Ectodermal cell (in vitro differentiated cells): ENCODE data around the gene LARGE1. TPM values are rescaled to one million over a fixed set of nuclear protein-coding genes. Genes with fewer than 3 reads are reported as not detected.

Source experiments
- H3K27ac ChIP-seq: 2 replicates; pipeline ENCODE4 v1.7.0; 2013; ENCODE audit warnings: mild to moderate bottlenecking, low read depth, low read length; ENCODE audit not compliant: insufficient read depth, poor library complexity, severe bottlenecking
- H3K27me3 ChIP-seq: 2 replicates; pipeline ENCODE4 v1.7.0; 2013; ENCODE audit warnings: mild to moderate bottlenecking, low read length; ENCODE audit not compliant: insufficient read depth, control insufficient read depth, poor library complexity, severe bottlenecking
- H3K36me3 ChIP-seq: one replicate; pipeline ENCODE4 v1.7.0; 2013; ENCODE audit warnings: low read length; ENCODE audit not compliant: control insufficient read depth, insufficient read depth
- H3K4me1 ChIP-seq: one replicate; pipeline ENCODE4 v1.7.0; 2013; ENCODE audit warnings: low read length; ENCODE audit not compliant: control insufficient read depth, insufficient read depth
- H3K4me3 ChIP-seq: 2 replicates; pipeline ENCODE4 v1.7.0; 2013; ENCODE audit warnings: low read depth, low read length, control low read depth; ENCODE audit not compliant: insufficient read depth
- H3K9me3 ChIP-seq: 2 replicates; pipeline ENCODE4 v1.7.0; 2013; ENCODE audit warnings: mild to moderate bottlenecking, low read length, moderate library complexity; ENCODE audit not compliant: control insufficient read depth
- WGBS, 2 experiments: methylation state at CpG; one replicate each; pipeline ENCODE4 v1.1.7; 2013; ENCODE audit warnings: missing lambda C conversion rate in 2 of 2; 5-methylcytosine and 5-hydroxymethylcytosine counted together
- polyA plus RNA-seq, 4 experiments: library from polyadenylated mRNA; stranded (reverse); fragments of 50-300 nt; gene quantifications; one replicate each; pipeline ENCODE4 v1.2.3, GENCODE V29; 2013

LARGE1 gene
- polyA plus RNA-seq (2013, experiment 1 of 4), result 32.7 TPM
- polyA plus RNA-seq (2013, experiment 2 of 4), result 33.8 TPM
- polyA plus RNA-seq (2013, experiment 3 of 4), result 25.0 TPM
- 28.8 TPM for polyA plus RNA-seq (2013, experiment 4 of 4)

DNA sequence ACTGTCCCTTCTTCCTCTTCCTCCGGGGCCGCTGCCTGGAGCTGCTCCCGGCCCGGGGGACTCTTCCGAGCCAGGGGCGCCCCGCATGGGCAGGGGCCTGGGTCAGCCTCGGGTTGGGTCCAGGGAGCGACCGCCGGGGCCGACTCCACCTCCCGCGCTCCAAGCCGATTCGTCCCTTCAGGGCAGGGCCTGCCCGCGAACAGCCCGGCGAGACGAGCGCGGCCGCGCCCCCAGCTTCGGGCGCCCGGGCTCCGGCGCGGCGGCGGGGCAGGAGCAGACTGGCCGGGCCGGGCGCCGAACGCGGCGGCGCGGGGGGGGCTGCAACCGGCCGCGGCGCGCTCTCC, at the start of gene LARGE1:
Gene LARGE1, minus strand, starts transcription at position 280 of the 344 bp plus-strand sequence.
- Histone ChIP-seq H3K9me3 (no peaks in the 10 kb centered on the region), H3K4me3 (peak within 1 kb of the TSS; percentile 77), H3K36me3 (no peaks in the 10 kb centered on the region), H3K4me1 (peaks cover 23% of the 10 kb centered on the region), H3K27ac (peak within 1 kb of the TSS; percentile 58), H3K27me3 (peaks cover 13% of the 10 kb centered on the region)
- WGBS, 2 experiments, result 0% methylated on average over 47 of the region's 47 CpGs

GRCh38 chr22:33969045-33969444, 48.8 kb upstream of the LARGE1 start:
- Histone ChIP-seq H3K27ac (no peak overlapping the region), H3K4me1 (peaks cover 12% of the 10 kb centered on the region), H3K27me3 (no peaks in the 10 kb centered on the region), H3K36me3 (no peaks in the 10 kb centered on the region), H3K4me3 (no peak overlapping the region), H3K9me3 (no peaks in the 10 kb centered on the region)

- no peak overlapping the region for H3K4me3 ChIP-seq
- 95 to 100% methylated on average over 1 of the region's 1 CpG for WGBS, 2 experiments
Observed at GRCh38 chr22:33964121-33964520, 43.8 kb upstream of the LARGE1 start.

DNA sequence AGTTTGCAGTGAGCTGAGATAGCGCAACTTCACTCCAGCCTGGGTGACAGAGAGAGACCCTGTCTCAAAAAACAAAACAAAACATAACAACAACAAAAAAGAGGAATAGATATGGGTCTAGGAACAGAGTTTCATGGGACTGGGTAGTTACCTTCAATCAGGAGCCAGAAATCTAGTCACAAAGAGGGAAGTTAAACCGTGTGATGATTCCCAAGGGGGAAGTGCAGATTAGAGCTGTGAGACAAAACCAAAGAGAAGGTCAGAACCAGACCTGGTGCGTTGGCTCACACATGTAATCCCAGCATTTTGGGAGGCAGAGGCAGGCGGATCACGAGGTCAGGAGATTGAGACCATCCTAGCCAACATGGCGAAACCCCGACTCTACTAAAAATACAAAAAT, 42.1 kb upstream of the LARGE1 start:
- Histone ChIP-seq H3K27ac (no peak overlapping the region), H3K4me3 (no peak overlapping the region)
- WGBS, 2 experiments, result 90 to 95% methylated on average over 7 of the region's 7 CpGs

More at GRCh38 chr22:33964121-33964520, 43.8 kb upstream of the LARGE1 start:
- H3K36me3 ChIP-seq, result no peaks in the 10 kb centered on the region
- no peaks in the 10 kb centered on the region for H3K4me1 ChIP-seq
- no peaks in the 10 kb centered on the region for H3K27me3 ChIP-seq
- no peaks in the 10 kb centered on the region for H3K9me3 ChIP-seq
- no peak overlapping the region for H3K27ac ChIP-seq

GRCh38 chr22:33958741-33959140, 38.5 kb upstream of the LARGE1 start:
- Histone ChIP-seq H3K4me3 (no peak overlapping the region), H3K27me3 (no peaks in the 10 kb centered on the region), H3K4me1 (no peaks in the 10 kb centered on the region), H3K36me3 (no peaks in the 10 kb centered on the region), H3K9me3 (no peaks in the 10 kb centered on the region), H3K27ac (no peak overlapping the region)

More for the DNA sequence above, 42.1 kb upstream of the LARGE1 start:
- Histone ChIP-seq H3K4me1 (no peaks in the 10 kb centered on the region), H3K36me3 (no peaks in the 10 kb centered on the region), H3K9me3 (no peaks in the 10 kb centered on the region), H3K27me3 (no peaks in the 10 kb centered on the region)

GRCh38 chr22:33957086-33957485, 36.8 kb upstream of the LARGE1 start:
- H3K36me3 ChIP-seq, result no peaks in the 10 kb centered on the region
- no peaks in the 10 kb centered on the region for H3K9me3 ChIP-seq
- no peaks in the 10 kb centered on the region for H3K4me1 ChIP-seq
- H3K27me3 ChIP-seq, result no peaks in the 10 kb centered on the region
- no peak overlapping the region for H3K4me3 ChIP-seq
- WGBS, 2 experiments, result 90 to 92% methylated on average over 4 of the region's 4 CpGs
- H3K27ac ChIP-seq, result no peak overlapping the region

DNA sequence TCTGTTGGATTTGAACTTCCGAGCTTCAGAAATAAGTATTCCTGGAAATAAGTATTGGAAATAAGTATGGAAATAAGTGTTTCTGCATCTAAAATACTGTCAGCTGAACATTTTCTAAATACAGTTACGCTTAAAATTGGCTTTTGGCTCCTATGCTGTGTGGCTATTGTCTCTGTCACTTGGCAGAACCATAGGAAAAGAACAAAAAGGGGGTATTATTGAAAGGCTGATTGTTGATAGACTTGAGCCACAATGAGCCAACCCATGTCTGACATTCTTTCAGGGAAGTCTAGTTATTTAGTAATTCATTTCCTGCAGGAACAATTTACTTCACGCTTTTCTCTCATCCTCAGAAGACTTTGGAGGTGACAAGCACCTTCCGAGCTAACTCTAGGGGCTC, 32.5 kb upstream of the LARGE1 start:
- WGBS, 2 experiments, result 91 to 93% methylated on average over 4 of the region's 4 CpGs
- H3K36me3 ChIP-seq, result no peaks in the 10 kb centered on the region
- H3K9me3 ChIP-seq, result no peaks in the 10 kb centered on the region
- no peaks in the 10 kb centered on the region for H3K27me3 ChIP-seq
- H3K4me1 ChIP-seq, result no peaks in the 10 kb centered on the region
- no peak overlapping the region for H3K27ac ChIP-seq
- no peak overlapping the region for H3K4me3 ChIP-seq

- Histone ChIP-seq H3K27ac (no peak overlapping the region), H3K9me3 (no peaks in the 10 kb centered on the region), H3K36me3 (no peaks in the 10 kb centered on the region), H3K4me3 (no peak overlapping the region), H3K4me1 (no peaks in the 10 kb centered on the region), H3K27me3 (no peaks in the 10 kb centered on the region)
- 79 to 81% methylated on average over 5 of the region's 5 CpGs for WGBS, 2 experiments
Observed at GRCh38 chr22:33940741-33941140, 20.5 kb upstream of the LARGE1 start.

- H3K36me3 ChIP-seq, result no peaks in the 10 kb centered on the region
- H3K27ac ChIP-seq, result no peak overlapping the region
- WGBS, 2 experiments, result 92 to 95% methylated on average over 2 of the region's 2 CpGs
- H3K4me3 ChIP-seq, result no peak overlapping the region
- H3K9me3 ChIP-seq, result no peaks in the 10 kb centered on the region
- no peaks in the 10 kb centered on the region for H3K4me1 ChIP-seq
- H3K27me3 ChIP-seq, result no peaks in the 10 kb centered on the region
Observed at GRCh38 chr22:33932997-33933396, 12.7 kb upstream of the LARGE1 start.

- Histone ChIP-seq H3K9me3 (no peaks in the 10 kb centered on the region), H3K27ac (no peak overlapping the region), H3K36me3 (no peaks in the 10 kb centered on the region), H3K27me3 (no peaks in the 10 kb centered on the region), H3K4me3 (no peak overlapping the region), H3K4me1 (no peaks in the 10 kb centered on the region)
- WGBS, 2 experiments, result 94 to 100% methylated on average over 1 of the region's 1 CpG
Observed at GRCh38 chr22:33931406-33931805, 11.1 kb upstream of the LARGE1 start.

DNA sequence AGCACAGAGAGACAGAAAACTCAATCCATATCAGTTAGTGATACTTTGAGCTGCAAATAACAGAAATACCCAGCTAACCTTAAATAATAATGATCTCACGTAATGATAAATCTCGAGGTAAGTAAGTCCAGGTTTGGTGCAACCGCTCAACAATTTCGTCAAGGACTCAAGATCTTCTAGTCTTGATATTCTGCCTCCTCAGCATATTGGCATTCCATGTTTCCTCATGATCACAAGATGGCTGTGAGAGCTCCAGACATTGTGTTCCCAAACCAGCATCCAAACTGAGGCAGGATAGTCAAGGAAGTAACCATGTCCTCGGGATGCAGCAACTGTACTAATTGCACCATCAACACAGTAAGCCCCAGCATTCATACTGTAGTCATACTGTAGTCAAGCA, 7.5 kb upstream of the LARGE1 start:
- Histone ChIP-seq H3K9me3 (no peaks in the 10 kb centered on the region), H3K4me3 (no peak overlapping the region), H3K27ac (no peak overlapping the region), H3K36me3 (no peaks in the 10 kb centered on the region), H3K4me1 (peaks cover 7% of the 10 kb centered on the region), H3K27me3 (peaks cover 5% of the 10 kb centered on the region)
- WGBS, 2 experiments, result 93 to 96% methylated on average over 5 of the region's 5 CpGs
